GM19397 (cell line): ENCODE measurements around the gene SUGCT.

ENCODE experiments used
- ATAC-seq: cut with Tn5 transposase; IDR thresholded peaks from one replicate; pipeline ENCODE4 v1.9.1; 2021; ENCODE audit warnings: mild to moderate bottlenecking, moderate library complexity; ENCODE audit not compliant: unreplicated experiment

Gene SUGCT

DNA sequence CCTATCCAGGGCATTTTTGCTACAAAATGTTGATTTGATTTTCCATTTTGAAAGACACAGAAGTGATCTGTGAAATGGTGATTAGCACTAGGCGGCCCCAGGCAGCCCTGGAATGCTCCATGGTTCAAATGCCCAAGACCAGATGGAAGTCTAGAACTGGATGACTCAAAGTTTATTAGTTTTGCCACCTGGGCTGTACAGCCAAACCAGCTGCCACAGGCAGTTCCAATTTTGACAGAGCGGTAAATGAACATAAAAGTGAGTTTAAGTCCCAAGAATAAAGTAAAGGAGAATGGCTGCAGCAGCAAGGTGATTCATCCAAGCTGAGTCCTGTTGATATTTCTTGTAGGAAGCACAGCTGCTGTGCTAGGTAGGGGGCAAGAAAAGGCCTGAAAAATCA, 180.5 kb downstream of the SUGCT start:
- no peak for ATAC-seq

DNA sequence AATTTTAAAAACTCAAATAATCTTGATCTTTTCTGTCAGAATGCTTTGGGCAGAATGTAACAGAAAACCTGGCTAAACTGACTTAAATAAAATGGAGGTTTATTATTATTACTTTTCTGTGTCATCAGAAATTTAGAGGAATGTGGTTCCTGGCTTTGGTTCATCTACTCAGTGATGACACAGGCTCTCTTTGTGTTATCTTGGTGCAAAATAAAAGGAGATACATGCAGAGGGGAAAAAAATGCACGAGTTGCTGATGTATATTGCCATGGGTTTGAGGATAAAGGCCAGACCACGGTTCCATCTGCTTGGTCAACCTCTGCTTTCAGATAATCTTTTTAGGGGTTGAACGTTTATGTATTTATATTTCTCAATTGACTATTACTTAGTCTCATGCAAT, 181.4 kb downstream of the SUGCT start:
- no peak for ATAC-seq

DNA sequence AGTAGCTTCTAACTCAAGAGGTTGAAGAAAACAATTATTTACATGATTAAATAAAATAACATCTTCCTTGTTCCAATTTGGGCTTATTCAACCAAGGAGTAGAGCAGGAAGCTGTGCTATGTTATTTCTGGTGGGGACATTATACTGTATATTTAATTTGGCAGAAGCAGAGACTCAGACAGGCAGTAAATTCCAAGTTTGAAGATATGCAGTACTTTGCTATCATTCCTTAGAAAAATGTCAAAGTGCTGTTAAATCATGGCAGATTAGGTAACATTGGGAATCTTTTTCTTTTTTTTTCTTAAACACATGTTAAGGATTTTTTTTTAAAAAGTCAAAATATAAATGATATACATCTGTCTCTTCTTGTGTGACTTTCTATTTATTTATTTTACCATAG, 190.1 kb downstream of the SUGCT start:
- ATAC-seq = no peak

DNA sequence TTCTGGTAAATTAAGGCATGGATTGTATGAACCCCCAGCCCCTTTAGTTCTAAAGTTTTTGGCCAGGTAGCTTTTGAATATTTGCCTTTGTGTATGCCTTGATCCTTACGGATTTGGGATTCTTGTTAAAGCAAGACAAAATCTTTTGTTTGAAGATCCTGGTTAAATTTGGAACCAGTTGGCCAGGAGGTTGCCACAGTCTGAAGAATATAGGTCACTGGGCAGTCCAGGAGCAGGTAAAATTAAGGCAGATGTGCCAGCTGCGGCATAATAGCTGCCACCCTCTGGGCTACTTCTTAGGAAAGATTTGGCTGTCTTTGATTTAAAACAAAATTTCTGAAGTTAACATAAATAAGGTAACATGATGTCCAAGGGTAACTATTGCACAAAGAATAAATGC, 192.3 kb downstream of the SUGCT start:
- ATAC-seq = no peak

DNA sequence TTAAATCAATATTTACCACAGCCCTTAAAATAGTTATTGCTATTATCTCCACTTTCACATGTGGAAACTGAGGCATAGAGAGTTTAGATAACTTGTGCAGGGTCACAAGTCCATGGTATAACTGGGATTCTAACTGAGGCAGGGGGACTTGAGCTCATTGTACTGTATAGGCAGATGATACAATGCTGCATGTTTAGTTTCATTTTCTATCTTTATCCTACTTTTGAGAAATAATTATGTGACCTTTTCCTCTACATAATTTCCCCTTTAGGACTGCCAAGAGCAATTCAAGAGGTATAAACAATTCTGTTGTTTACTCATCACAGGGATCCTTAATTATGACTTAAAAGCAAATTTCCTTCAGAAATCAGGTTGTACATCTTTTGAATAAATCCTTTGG, 193.1 kb downstream of the SUGCT start:
- ATAC-seq = no peak

DNA sequence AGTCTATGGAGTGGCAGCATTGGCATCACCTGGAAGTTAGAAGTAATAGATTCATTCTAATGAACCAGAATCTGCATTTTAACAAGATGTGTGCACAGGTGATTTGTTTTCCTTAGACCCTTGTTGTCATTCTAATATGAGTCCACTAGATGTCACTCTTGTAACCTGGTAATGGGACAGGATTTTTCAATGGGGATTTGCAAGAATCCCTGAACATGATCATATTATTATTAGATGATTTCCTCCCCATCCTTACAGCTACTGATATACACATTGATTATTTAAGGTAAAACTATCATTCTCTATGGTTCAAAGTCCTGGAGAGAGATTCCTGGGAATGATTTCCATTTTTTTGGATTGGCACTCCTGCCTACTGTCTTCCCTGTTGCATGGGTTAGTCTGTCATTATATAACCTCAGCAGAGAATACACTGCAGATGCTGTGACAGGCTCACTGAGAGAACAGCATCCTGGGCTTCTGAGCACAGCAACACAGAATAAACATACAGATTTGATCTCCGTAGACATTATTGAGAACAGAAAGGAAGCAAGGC, 194.9 kb downstream of the SUGCT start:
- no peak for ATAC-seq

DNA sequence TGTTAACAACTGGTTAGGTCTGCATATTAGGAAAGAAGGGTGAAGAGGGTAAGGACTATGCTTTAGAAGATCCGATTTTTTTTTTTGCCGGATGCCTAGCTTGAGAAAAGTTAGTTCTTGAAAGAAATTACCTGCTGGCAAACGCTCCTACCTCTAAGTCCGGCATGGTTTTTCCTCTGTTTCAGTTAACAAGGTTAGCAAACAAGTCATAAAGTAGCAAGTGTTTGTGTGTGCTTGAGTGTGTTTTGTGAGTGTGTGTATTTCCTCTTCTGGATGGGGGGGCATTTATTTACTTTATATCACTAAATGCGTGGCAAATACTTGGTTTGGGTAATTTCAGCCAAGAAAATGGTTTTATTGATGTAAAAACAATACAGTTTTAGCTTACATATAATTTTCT, 195.6 kb downstream of the SUGCT start:
- no peak for ATAC-seq

DNA sequence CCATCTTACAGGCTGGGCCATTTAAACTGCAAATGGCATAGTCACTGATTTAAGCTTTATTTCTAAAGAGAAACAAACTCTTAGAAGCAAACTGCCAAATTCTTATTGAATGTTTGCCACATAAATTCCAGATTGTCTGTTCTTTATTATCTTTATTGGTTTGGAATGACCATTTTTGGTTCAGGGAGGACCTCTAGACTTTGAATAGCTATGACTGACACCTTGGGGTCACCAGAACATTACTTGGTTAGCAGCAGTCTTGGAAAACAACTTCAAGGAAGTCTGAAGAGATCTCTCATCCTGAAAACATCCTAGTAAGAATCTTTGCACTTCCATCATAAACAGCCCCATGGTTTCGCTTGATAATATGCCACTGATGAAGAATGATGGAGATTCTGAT, 197.1 kb downstream of the SUGCT start:
- ATAC-seq = no peak

DNA sequence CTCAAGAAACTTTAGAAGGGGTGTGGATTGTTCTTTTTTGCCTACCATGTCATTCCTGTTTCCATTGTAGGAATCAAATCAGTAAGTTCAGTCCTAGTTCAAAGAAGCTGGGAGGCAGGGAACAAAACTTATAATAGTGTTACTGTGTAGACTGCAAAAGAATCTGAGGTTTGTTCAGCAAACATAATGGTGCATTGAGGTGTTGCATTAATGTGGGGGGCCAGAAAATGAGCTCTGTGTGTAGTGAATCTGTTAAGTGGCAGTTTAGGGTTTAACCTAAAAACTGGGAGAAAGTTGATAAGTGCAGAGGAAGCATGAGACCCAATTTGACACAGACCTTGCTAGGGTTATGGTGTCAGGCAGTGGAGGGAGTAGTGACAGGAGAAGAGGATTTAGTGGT, 197.7 kb downstream of the SUGCT start:
- ATAC-seq = no peak

DNA sequence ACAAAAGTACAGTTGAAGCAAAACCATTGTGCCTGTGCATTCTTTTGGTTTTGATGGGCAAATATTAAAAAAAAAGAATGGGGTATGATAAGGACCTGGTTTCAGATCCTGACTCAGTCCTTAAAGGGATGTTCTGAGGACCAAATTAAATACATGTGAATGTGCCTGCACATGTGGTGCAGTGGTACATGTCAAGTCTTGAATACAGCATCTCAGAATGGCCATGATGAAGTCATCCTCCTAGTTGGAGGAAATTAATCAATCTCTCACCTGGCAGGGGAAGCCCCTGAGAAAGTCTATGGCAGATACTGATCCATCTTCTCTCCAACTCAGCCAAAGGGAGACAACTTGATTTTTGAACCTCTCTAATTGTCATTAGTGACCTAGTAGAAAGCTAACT, 207.0 kb downstream of the SUGCT start:
- no peak for ATAC-seq

DNA sequence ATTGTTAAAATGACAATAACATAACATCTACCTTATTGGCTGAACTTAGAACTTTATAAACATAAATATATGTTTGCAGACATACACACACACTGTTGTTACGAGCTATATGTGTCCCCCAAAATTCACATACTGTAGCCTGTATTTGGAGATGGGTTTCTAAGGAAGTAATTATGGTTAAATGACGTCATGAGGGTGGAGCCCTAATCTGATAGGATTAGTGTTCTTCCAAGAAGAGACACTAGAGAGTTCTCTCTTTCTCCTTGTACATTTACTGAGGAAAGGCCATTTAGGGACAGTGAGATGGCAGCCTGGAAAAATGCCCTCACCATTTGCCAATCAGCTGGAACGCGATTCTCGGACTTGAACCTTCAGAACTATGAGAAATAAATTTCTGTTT, 211.7 kb downstream of the SUGCT start:
- no peak for ATAC-seq

DNA sequence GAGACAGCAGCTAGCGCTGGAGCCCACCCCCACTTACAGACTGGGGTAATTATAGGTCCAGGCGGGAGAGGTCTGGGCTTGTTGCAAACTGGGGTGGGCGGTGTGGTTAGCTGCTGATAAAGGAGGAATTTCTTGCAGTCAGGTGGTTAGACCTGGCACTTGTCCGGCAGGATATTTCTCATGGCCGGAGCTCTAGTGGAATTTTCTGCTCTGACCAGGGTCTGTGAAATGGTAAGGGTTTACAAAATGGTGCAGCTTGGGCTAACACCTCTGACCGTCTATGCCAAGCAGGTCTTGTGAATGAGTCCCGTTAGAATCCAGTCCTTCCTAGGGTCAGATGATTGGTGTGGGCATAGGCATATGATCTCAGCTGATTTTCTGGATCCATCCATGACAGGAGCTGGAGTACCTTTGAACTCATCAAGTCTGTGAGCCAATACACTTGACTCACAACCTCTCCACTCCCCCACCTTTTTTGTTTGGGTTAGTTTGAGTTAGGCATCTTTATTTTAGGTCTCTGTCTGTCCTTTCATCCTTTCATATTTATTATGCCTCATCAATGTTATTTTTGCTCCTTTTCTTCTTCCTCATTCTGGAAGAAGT, 213.4 kb downstream of the SUGCT start:
- ATAC-seq = no peak

DNA sequence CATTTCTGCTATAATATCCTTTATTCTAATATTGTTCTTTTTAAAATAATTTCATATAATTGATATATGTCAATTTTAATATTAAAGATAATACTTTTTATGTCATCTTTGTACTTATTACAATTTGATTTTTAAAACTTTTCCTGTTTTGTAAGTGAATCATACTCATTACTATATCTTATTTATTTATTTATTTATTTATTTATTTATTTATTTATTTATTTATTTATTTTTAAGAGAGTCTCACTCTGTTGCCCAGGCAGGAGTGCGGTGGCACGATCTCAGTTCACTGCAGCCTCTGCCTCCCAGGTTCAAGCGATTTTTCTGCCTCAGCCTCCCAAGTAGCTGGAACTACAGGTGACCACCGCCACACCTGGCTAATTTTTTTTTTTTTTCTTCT, 215.3 kb downstream of the SUGCT start:
- no peak for ATAC-seq

DNA sequence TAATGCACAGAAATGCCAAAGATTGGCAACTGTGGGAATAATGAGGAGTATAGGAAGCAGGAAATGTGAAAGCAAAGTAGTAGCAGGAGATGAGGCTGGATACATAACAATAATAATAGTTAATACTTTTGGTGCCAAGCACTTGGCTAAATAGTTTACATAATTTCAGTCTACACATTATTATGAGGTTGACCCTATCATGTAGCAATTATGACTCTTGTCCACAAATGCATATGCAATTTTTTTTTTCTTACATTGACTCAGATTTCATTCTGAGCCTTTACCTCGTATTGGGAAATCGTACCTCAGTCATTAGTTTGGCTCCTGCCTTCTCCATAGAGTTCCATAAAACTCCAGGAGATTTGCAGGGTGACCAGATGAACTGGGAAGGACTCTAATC, 219.9 kb downstream of the SUGCT start:
- no peak for ATAC-seq

DNA sequence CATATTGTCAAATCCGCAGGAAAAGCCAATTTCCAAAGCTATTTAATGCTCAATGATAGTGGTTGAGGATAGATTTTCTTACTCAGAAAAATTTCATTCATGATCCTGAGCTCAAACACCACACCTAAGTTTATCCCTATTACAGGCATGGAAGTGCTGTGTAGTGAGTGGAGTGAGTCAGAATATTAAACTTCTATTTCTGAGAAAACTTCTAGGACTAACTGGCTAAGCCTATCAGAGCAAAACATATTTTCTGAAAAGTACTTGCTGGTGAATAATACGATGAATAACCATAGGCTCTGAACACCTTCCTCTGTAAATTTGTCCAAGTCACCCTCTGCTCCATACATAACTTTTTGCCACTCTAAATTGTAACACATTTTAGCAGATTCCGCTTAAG, 221.5 kb downstream of the SUGCT start:
- ATAC-seq = no peak

DNA sequence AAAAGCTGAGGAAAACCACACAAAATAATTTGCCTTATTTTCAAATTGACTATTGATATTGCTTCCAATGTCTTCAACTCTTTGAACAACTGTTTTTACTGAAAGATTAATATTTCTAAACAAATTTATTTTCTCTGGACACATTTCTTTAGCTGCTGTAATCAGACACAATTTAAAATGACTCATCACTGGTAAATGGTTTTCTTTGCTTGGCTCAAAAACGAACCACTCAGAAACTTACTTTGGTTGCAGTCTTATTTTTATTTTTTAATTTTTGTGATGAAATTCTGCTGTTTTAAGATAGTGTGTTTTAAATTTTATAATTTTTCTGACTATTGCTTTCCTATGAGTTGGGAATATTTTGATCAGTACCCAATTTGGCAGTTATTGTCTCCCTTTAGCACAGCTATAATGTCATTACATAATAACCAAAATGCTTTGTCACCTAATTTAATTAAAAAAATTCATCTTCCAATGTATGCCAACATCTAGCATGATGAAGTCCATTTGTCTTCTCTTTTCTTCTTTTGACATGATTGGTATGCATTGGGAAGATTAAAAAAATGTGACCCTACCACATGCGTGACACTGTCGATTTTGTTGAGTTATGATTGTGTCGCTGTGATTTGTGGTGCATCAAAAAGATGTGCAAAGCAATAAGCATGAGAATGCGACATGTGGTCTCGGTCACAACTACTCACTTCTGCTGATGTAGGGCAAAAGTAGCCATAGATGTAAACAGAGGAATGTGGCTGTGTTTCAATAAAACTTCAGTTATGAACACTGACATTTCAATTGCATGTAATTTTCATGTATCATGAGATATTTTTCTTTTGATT, 222.3 kb downstream of the SUGCT start:
- no peak for ATAC-seq

DNA sequence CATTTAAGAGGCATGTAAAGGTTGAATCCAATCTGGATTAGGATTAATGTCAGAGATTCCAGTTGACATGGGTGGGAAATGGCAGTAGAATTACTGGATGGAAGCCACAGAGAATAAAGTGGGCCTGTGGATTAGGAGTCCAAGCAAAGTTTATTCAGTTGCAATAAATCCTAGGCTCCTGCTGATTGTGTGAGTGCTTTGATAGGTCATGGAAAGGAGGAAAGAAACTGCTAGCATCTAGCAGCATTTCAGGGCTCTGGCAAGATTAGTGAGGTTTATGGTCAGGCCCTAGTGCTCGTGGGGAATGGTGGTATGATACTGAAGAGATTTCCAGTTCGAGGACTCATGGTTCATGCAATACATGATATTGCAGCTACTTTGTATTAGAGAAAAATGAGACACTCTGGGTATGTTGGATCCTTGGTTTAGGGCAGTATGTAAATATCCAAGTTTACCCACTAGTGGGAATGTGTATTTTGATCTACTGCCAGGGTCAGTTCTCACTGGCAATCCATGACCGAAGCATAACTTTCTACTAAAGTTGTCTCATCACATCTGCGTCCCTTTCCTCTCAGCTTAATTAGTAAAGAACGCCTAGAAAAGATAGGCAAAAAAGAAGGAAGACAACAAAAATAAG, 235.0 kb downstream of the SUGCT start:
- ATAC-seq = no peak

DNA sequence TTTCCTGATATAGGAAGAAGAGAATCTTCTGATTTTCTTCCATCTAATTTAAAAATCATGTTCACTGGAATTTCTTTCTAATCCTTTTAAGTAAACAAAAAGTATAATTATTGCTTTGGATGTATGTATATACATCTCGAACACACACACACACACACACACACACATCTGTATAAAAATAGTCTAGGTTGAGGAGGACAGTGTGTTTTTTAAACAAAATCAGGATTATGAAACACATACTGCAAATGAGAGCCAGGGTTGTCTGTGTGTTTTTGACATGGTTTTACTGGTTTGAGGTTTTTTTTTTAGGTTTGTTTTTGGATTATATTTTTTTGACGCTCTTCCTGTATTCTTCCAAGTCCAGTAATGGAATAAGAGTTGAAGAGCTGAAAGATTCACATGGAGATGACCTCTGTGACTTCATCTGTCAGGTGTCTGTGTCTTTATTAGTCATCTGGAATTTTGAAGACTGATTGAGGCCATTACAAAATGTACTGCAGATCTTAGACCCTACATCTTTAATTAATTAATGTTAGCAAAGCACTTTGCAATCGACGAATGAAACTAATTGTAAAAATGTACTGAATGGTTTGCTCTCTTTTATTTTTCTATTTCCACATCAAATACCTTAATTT, 237.1 kb downstream of the SUGCT start:
- no peak for ATAC-seq

DNA sequence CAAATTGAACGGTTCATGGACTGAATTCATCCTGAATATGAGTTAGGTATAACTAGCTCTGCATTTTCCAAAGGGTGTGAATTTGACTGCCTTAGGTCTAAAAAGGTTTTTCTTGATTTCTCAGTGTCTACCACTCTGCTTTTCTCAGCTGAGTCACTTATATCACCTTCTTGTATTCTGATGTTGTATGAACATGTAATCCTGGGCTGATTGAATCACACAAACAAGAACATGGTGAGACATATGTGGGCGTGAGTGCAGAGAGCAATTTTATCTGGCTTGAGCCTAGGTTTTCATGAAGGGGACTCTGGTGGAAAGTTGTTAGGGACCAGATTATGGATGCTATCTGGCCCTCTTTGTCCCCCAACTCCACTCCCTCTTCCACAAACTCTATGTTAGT, 239.8 kb downstream of the SUGCT start:
- no peak for ATAC-seq

DNA sequence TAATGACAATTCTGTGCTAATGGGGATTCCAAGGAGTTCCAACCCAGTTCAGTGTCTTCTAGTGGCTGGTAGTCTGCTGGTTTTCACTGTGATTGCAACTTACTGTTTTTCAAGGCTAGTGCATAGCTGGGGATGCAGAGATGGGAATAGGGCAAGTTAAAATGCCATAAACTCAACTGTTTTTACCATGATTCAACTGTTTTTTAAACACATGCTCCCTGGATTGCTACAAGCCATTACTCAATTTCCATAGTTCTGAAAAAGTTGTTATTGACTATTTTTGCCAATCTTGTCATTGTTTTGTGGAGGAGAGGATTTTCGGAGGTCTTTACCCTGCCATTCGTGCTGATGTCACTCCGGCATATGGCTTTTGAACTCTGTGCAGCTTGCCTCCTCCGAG, 245.3 kb downstream of the SUGCT start:
- no peak for ATAC-seq

DNA sequence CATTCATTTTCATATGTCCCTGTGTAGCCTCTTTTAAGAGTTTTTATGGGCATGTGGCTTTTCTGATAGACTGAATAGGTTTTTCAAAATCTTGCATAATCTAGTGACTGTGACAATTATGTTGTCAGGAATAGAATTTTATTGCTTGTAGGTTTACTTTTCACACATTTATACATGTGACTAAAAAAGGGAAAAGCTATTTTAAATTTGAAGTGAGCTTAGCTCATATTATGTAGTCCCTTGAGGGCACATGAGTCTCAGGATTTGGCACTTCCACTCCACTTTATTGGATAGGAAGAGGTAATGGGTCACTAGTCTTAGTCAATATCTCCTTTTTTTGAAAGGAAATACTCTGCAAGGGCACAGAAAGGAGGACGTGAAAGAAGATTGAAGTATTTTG, 247.3 kb downstream of the SUGCT start:
- no peak for ATAC-seq

DNA sequence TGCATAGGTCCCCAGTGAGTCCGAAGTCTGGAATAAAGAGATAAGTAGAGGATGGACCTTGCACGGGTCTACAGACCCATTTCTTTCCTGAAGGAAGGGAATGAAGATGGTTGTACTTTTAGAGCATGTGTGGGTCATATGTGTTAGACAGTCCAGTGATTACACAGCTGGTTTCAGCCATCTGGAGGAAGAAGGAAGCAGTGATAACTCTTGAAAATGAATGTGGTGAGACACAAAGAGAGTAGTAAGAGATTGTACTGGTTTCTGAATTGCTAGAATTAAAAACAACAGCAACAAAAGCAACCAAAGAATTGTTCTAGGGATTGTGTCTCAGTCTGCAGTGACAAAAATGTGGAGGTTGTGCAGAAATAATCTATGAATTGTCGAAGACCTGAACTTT, 258.9 kb downstream of the SUGCT start:
- no peak for ATAC-seq
